GM21737 (cell line): ENCODE measurements around the gene ANKRD62.

Experiments used
- ATAC-seq: cut with Tn5 transposase; IDR thresholded peaks from one replicate; pipeline ENCODE4 v1.9.1; 2021; ENCODE audit warnings: mild to moderate bottlenecking, moderate library complexity; ENCODE audit not compliant: unreplicated experiment

The ANKRD62 gene

GRCh38 chr18:12165038-12165768 lies 71.6 kb downstream of the ANKRD62 start:
- no peak for ATAC-seq
